ENCODE measurements around the gene HAAO. TPM values are rescaled to one million over a fixed set of nuclear protein-coding genes. Genes with fewer than 3 reads are reported as not detected.

The HAAO gene
- total RNA-seq, 1 experiment from 2014 or later = 0.74 TPM

DNA sequence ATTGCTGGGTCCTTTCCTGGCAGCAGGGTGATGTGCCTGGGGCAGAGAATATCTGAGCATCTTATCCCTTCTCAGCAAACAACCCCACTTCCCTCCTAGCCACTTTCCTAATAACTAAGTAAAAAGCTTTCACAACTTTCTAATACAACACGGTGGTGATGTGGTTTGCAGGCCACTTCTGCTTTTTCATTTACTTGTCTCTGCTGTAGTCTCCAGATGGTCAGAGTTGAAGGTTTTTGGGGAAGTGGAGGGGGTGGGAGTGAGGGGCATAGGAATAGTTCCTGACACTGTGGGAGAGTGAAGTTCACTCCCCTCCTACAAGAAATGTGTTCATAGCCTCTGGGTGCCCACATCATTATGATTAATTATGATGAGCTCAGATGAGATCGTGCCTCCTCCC, 40.1 kb downstream of the HAAO start:
- no peaks in the 10 kb centered on the region for H3K9me3 ChIP-seq (ENCODE audit: control insufficient read depth, insufficient read depth, low read depth, low read length)
- H3K4me1 ChIP-seq (ENCODE audit: control insufficient read depth, insufficient read depth, low read length) = no peaks in the 10 kb centered on the region
- in situ Hi-C loops (cut with HindIII; ENCODE audit: low pct_unique_long_range_greater_than_20kb, low sequenced_read_pairs) = no loop called here
- ATAC-seq (no peak), DNase-seq (ENCODE audit: low read depth, low spot score) (no peak)
- no peaks in the 10 kb centered on the region for H3K27me3 ChIP-seq (ENCODE audit: control insufficient read depth, insufficient read depth, low read length)
- intact Hi-C loops (cut with micrococcal nuclease; ENCODE audit: unreplicated experiment) = no loop called here
- H3K4me3 ChIP-seq (ENCODE audit: low read depth in 2 of 2, low read length in 2 of 2) = no peak overlapping the region
- POLR2A ChIA-PET = no interaction called here
- no TSS peak for BruUV-seq (replicated peaks)
- no peak for TF ChIP-seq POLR2AphosphoS5 (IDR thresholded peaks at IDR 0.05; ENCODE audit: low read depth, low read length)
- TF ChIP-seq SIN3A (IDR thresholded peaks at IDR 0.05; ENCODE audit: borderline replicate concordance, insufficient read depth, low read depth, low read length) = no peak
- no peak for TF ChIP-seq TCF7L2 (IDR thresholded peaks at IDR 0.05; ENCODE audit: low read depth, low read length)
- TF ChIP-seq CTCF (IDR thresholded peaks at IDR 0.05) = no peak
- TF ChIP-seq, protein P1, sequence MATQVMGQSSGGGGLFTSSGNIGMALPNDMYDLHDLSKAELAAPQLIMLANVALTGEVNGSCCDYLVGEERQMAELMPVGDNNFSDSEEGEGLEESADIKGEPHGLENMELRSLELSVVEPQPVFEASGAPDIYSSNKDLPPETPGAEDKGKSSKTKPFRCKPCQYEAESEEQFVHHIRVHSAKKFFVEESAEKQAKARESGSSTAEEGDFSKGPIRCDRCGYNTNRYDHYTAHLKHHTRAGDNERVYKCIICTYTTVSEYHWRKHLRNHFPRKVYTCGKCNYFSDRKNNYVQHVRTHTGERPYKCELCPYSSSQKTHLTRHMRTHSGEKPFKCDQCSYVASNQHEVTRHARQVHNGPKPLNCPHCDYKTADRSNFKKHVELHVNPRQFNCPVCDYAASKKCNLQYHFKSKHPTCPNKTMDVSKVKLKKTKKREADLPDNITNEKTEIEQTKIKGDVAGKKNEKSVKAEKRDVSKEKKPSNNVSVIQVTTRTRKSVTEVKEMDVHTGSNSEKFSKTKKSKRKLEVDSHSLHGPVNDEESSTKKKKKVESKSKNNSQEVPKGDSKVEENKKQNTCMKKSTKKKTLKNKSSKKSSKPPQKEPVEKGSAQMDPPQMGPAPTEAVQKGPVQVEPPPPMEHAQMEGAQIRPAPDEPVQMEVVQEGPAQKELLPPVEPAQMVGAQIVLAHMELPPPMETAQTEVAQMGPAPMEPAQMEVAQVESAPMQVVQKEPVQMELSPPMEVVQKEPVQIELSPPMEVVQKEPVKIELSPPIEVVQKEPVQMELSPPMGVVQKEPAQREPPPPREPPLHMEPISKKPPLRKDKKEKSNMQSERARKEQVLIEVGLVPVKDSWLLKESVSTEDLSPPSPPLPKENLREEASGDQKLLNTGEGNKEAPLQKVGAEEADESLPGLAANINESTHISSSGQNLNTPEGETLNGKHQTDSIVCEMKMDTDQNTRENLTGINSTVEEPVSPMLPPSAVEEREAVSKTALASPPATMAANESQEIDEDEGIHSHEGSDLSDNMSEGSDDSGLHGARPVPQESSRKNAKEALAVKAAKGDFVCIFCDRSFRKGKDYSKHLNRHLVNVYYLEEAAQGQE (IDR thresholded peaks at IDR 0.05; ENCODE audit: insufficient read depth in 1 of 2, low read depth in 2 of 2, low read length in 1 of 2) = no peak
- H3K36me3 ChIP-seq (ENCODE audit: control insufficient read depth, insufficient read depth, low read length) = no peaks in the 10 kb centered on the region
- H3K27ac ChIP-seq (ENCODE audit: low read length) = no peak overlapping the region
- CTCF ChIA-PET = no interaction called here

GRCh38 chr2:42748840-42749239, 43.5 kb downstream of the HAAO start:
- intact Hi-C loops (cut with micrococcal nuclease; ENCODE audit: unreplicated experiment) = no loop called here
- Histone ChIP-seq H3K27ac (ENCODE audit: low read length) (no peak overlapping the region), H3K9me3 (ENCODE audit: control insufficient read depth, insufficient read depth, low read depth, low read length) (no peaks in the 10 kb centered on the region), H3K36me3 (ENCODE audit: control insufficient read depth, insufficient read depth, low read length) (no peaks in the 10 kb centered on the region), H3K27me3 (ENCODE audit: control insufficient read depth, insufficient read depth, low read length) (no peaks in the 10 kb centered on the region), H3K4me3 (ENCODE audit: low read depth in 2 of 2, low read length in 2 of 2) (no peak overlapping the region), H3K4me1 (ENCODE audit: control insufficient read depth, insufficient read depth, low read length) (no peaks in the 10 kb centered on the region)
- DNase-seq (ENCODE audit: low read depth, low spot score) (no peak), ATAC-seq (no peak)
- ChIA-PET CTCF (no interaction called here), POLR2A (no interaction called here)
- TF ChIP-seq TCF7L2 (IDR thresholded peaks at IDR 0.05; ENCODE audit: low read depth, low read length) (no peak), SIN3A (IDR thresholded peaks at IDR 0.05; ENCODE audit: borderline replicate concordance, insufficient read depth, low read depth, low read length) (no peak), POLR2AphosphoS5 (IDR thresholded peaks at IDR 0.05; ENCODE audit: low read depth, low read length) (no peak), CTCF (IDR thresholded peaks at IDR 0.05) (no peak)
- TF ChIP-seq, protein P1 (IDR thresholded peaks at IDR 0.05; ENCODE audit: insufficient read depth in 1 of 2, low read depth in 2 of 2, low read length in 1 of 2) = peak in 1 of 2 experiments; percentile 50; a peak in 2 of 4 replicates
- BruUV-seq (replicated peaks) = no TSS peak
- in situ Hi-C loops (cut with HindIII; ENCODE audit: low pct_unique_long_range_greater_than_20kb, low sequenced_read_pairs) = no loop called here
